NCI-H774 (cell line): ENCODE data around the gene PPP1R12C.
"Not testable (repeated sequence)": the region's sequence is repeated elsewhere in the genome, so short reads cannot be mapped to it uniquely, and the experiment has no call there.

Experiments used
- DNase-seq: peaks from one replicate; lab custom pipeline; 2025; lab: John Stamatoyannopoulos, UW

The PPP1R12C gene

GRCh38 chr19:55111238-55111831, 6.1 kb downstream of the PPP1R12C start:
- DNase-seq, result no peak

DNA sequence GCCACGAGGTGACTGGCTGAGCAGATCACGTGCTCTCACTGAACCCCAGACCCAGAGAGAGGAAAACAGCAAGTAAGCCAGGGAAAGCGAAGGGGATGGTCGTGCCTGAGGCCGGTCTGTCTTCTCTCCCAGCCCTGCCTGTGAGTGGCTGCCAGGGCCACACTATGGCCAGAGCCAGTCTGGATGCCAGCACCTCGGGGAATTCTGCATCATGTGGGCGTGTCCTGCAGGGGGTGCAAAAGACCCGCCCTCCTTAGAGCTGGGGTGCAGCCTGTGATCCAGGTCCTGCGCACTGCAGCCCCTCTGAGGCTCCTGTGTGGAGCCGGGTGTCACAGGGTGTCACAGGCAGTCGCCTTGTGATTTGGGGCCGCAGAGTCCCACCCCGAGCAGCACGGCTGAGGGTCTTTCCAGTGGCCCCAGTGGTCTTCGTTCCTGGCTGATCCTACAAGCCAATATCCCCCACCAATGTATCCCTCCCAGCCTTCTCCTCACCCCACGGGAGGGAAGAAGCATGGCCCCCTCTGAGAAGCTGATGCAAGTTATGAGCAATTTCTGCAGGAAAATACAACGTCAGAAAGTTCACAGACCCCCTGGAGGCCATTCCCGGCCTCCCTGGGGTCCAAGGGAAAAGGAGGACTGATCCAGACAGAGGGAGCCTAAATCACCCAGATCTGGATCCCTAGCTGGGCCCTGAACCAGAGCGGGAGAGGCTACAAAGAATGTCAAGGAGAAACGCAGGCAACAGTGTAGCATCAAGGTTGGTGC, 7.7 kb downstream of the PPP1R12C start:
- DNase-seq, result no peak

DNA sequence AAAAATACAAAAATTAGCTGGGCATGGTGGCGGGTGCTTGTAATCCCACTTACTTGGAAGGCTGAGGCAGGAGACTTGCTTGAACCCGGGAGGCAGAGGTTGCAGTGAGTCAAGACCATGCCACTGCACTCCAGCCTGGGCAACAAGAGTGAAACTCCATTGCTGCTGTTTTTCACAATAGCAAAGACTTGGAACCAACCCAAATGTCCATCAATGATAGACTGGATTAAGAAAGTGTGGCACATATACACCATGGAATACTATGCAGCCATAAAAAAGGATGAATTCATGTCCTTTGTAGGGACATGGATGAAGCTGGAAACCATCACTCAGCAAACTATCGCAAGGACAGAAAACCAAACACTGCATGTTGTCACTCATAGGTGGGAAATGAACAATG, 10.2 kb downstream of the PPP1R12C start:
- not testable (repeated sequence) for DNase-seq

DNA sequence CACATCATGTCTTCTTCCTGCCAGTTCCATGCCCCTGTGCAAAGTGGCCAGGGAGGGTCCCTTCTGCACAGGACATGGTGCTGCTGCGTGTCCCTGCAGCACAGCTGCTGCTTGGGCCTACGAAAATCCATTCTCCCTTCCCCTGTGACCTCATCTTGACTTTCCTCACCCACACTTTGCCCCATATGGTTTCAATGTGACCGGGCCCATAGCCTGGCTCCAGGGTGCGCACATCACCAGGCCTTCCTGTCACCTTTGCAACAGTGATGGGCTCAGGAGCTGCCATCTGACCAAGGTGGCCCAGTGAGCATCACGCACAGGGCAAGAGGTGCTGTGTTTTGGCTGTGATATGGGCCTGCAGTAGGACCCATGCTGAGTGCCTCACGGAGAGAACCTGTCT, 10.8 kb downstream of the PPP1R12C start:
- DNase-seq, result no peak

GRCh38 chr19:55105237-55105636, 12.2 kb downstream of the PPP1R12C start:
- DNase-seq, result no peak

DNA sequence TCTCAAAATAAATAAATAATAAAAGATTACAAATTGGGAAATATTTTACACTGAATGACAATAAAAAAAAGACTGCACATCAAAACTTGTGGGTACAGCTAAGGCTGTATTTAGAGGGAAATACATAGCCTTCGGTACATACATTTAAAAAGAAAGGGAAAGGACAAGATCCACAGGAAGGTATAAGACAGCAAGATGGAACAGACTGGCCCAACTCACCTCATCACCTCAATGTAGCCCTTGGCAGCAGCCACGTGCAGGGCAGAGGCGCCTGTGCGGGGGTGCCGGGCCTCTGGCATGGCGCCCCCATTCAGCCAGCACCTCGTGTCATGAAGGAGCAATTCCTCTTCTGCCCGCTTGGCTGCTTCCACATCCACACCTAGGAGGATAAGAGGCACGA, 14.2 kb downstream of the PPP1R12C start:
- DNase-seq, result no peak

GRCh38 chr19:55101261-55101660, 16.2 kb downstream of the PPP1R12C start:
- DNase-seq, result no peak

GRCh38 chr19:55099557-55100506, 17.6 kb downstream of the PPP1R12C start:
- no peak for DNase-seq

- no peak for DNase-seq
Observed at GRCh38 chr19:55098716-55099556, 18.5 kb downstream of the PPP1R12C start.

- no peak for DNase-seq
Observed at GRCh38 chr19:55097864-55098715, 19.3 kb downstream of the PPP1R12C start.

DNA sequence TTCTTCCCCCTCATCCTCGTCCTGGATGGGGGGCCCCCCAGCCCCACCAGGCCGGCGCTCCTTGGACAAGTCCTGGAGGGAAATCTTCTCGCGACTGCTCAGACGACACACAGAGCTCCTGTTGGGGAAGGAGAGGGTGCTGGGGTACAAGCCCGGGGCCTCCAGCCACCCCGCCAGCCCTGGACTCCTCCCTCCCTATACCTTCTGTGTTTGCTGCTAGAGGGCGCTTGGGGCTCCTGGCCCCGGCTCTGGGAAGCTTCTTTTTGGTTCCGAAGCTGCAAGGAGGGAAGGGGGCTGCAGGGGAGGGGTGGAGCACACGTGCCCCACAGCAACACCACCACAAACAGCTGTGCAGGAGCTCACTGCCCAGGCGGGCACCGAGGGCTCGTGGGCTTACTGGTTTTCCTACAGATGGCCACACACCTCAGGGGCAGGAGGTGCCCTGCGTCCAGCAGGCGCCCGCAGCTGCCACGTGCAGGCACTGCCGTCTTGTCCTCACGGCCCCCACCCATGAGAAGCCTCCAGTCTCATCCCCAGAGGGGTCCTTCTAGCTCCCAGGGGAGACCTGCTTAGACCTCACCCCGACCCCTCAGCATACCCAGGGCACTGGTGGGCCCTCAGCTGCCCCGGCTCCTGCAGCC, 21.3 kb downstream of the PPP1R12C start:
- no peak for DNase-seq

- no peak for DNase-seq
Observed at GRCh38 chr19:55095260-55096060, 22.0 kb downstream of the PPP1R12C start.

DNA sequence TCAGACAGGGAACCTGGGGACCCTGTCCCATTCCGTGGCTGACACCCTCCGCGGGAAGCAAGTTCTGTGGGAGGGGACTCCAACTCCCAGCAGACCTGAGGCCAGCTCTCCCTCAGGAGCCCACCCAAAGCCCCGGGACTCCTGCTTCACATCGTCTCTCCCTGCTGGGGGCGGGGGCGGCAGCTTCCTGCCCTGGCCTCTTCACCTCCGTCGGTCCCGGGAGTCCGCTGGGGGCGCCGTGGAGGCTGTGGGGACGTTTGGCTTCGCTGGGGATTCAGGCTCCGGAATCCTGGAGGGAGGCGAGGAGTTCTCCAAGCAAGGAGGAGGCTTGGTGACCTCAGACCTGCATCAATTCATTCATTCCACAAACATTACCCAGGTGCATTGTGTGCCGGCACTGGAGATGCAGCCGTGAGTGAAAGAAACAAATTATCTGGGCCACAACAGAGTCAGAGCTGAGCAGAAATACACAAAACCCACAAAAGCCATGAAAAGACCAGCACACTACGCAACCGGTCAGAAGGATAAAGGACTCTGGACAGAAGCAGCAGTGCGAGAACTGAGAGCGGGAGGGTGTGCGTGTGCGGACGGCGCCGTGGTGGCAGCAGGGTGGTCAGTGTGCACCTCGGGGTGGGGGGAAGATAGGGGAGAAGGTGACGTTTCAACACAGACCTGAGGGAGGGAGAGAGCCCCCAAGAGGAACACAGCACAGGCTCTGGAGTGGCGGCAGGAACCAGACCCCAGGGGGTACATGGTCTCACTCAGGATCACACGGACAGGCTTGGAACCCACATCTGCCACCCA, 22.8 kb downstream of the PPP1R12C start:
- DNase-seq, result no peak

DNA sequence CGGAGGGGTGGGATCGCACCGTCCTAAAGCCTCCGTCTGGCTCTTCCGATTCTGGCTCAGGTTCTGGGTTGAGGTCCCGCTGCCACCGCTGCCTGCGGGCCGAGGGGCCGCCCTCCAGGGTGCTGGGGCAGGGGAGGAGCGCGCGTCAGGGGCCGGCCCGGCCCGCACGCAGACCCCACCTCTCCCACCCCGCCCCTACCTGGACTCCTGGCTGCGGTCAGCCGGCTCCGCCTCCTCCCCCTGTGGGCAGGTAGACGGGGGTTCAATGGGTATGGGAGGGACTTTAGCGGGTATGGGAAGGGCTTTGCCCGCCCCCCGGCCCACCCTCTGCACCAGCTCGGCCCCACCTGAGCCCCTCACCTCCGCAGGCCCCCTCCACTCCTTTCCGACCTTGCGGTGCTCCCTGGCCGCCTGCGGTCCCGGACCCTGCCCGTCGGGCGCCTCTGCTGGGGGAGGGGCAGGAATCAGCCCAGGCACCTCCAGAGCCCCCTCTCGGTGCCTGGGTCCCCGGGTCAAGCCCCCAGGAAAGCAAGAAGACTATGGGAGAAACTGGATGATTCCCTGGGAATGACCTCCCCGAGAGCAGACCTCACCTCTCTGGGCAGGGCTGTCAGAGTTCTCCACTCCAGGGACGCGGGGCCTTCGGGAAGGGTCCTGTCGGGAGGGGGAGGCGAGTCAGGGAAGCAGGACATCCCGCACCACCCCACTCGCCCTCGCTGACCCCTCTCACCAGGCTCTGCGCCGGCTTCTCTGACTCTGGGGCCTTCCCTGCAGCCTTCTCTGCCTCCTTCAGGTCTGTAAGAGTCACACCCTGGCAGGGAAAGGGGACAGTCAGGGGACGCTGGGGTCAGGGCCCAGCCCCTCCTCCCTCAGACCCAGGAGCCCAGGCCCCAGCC, 24.8 kb downstream of the PPP1R12C start:
- DNase-seq, result no peak

DNA sequence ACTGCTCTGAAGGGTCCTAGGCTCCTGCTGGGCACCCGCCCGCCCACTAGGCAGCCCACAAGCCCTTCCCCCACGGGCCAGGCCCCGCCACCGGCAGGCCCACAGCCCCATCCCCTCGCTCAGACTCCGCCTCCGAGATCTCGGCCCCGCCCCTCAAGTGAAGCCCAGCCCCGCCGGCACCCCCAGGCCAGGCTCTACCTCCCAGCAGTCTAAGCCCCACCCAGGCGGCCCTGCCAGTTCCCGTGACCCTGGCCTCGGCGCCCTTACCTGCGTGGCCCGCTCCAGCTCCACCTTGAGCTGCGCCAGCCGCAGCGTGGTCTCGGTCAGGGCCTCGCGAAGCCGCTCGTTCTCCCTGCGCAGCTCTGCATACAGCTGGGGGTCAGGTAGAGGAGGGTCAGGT, 25.5 kb downstream of the PPP1R12C start:
- DNase-seq, result no peak

DNA sequence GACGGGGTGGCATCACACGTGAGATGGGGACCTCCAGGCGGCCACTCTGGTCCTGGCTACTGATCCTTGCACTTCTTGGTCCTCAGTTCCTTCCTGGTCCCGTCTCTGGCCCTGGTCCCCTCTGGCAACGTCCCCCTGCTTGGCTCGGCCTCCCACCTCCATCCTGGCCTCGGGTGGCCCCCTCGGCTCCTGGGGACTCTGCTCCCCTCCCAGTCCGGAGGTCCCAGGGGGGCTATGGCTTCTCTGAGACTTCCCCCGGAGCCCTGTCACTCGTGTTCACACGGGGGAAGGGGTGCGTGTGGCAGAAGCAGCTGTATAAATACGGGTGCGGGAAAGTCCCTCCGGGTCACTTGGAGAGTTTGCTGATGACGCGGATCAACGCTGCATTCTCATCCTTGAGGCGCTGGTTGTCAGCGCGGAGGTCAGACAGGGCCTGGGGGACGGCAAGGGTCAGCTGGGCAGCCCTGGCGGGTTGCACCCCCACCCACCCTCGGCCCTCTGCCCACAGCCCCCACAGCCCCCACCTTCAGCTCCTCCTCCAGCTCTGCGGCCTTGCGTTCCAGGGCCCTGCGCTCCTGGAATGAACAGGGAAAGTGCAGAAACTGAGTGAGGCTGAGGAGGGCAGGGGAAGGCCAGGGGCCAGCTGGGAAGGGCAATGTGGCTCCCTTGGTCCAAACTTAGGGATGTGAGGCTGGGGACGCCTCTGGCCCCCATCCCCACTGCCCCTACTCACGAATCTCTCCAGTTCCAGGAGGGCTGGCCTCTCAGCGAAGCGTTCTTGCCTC, 26.1 kb downstream of the PPP1R12C start:
- no peak for DNase-seq

DNA sequence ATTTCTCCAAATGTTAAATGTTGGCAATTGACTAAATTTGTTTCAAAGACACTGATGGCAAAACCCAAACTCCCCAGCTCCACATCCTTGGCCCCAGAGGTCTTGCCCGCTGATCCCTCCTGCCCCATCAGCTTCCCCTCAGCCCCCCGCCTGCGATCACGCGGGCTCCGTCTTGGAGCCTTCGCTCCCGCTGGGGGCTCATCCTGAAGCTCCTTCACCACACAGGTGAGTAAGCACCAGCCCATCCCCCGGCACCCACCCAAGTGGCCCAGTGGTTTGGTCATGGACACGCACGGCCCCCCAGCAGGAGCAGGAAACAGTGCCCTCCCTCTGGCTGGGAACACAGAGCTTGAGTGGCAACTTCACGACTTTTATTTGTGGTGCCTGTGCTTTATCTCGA, 26.9 kb downstream of the PPP1R12C start:
- no peak for DNase-seq
